ENCODE data around the gene CT47B1.

- no peak for TF ChIP-seq MEF2B (IDR thresholded peaks at IDR 0.05; ENCODE audit: partially characterized antibody, poor library complexity, severe bottlenecking)
- TF ChIP-seq KDM1A (IDR thresholded peaks at IDR 0.05; ENCODE audit: borderline replicate concordance) = no peak
- no peak for TF ChIP-seq POLR2A (IDR thresholded peaks at IDR 0.05; ENCODE audit: low read depth, low read length)
- TF ChIP-seq MAX (IDR thresholded peaks at IDR 0.05; ENCODE audit: low read depth, low read length) = no peak
- no peak for TF ChIP-seq TAF1 (IDR thresholded peaks at IDR 0.05; ENCODE audit: borderline replicate concordance, low read depth, low read length)
- no peak for TF ChIP-seq SIN3A (IDR thresholded peaks at IDR 0.05; ENCODE audit: low read depth, low read length)
- no peak for TF ChIP-seq SREBF2 (IDR thresholded peaks at IDR 0.05; ENCODE audit: low read length)
These were observed 18.4 kb downstream of the CT47B1 start for GRCh38 chrX:120857240-120857639.

All from GM12878 (cell line).